ENCODE results near the gene LRRIQ3.

DNA sequence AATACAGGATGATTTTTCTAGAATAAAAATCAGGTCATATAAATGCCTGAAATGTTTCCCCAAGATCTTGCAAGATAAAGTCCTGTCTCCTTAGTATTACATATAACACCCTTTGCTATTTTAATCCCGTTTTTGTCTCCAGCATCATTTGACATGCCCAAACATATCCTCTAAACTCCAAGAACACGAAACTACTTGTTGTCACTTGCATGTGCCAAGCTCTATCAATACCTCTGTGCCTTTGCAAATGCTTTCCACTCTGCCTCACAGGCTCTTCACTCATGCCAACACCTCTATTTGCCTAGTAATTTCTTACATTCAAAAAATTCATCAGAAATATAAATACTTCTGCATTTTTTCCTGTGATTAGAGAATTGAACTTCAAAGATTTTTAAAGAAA lies 37.9 kb downstream of the LRRIQ3 start:
- no peak for TF ChIP-seq POLR2A (IDR thresholded peaks at IDR 0.05)
- TF ChIP-seq, protein P1, sequence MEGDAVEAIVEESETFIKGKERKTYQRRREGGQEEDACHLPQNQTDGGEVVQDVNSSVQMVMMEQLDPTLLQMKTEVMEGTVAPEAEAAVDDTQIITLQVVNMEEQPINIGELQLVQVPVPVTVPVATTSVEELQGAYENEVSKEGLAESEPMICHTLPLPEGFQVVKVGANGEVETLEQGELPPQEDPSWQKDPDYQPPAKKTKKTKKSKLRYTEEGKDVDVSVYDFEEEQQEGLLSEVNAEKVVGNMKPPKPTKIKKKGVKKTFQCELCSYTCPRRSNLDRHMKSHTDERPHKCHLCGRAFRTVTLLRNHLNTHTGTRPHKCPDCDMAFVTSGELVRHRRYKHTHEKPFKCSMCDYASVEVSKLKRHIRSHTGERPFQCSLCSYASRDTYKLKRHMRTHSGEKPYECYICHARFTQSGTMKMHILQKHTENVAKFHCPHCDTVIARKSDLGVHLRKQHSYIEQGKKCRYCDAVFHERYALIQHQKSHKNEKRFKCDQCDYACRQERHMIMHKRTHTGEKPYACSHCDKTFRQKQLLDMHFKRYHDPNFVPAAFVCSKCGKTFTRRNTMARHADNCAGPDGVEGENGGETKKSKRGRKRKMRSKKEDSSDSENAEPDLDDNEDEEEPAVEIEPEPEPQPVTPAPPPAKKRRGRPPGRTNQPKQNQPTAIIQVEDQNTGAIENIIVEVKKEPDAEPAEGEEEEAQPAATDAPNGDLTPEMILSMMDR (IDR thresholded peaks at IDR 0.05) = no peak
